H1 (cell line): ENCODE data around the gene BCAR3. TPM values are rescaled to one million over a fixed set of nuclear protein-coding genes. Genes with fewer than 3 reads are reported as not detected.

Experiments used
- CTCF ChIA-PET: fragments of 300-600 bp; sonication (Branson Sonifier 250); formaldehyde crosslinking; loops from one replicate; lab custom pipeline; 2021; ENCODE audit not compliant: partially characterized antibody; lab: Charles Lee
- POLR2A ChIA-PET: fragments of 300-600 bp; sonication (Branson Sonifier 250); formaldehyde crosslinking; loops from one replicate; lab custom pipeline; 2021; ENCODE audit warnings: inconsistent platforms; ENCODE audit not compliant: partially characterized antibody; lab: Charles Lee
- DNase-seq, 2 experiments: peaks; one replicate each; pipeline versions ENCODE4 v3.0.0 to v3.0.0-alpha.2; 2010 to 2022; ENCODE audit warnings: low spot score in 2 of 2, low read depth in 1 of 2, mixed read lengths in 1 of 2
- FAIRE-seq: peaks from 2 replicates; lab custom pipeline; 2011; peaks lifted over from hg19 to GRCh38; lab: Jason Lieb, UNC
- H2AFZ ChIP-seq: 2 replicates; pipeline ENCODE4 v1.8.1; 2012; ENCODE audit warnings: low read length, inconsistent platforms
- H2AK5ac ChIP-seq: 2 replicates; pipeline ENCODE4 v1.6.1; 2013; ENCODE audit warnings: low read depth, low read length
- H2BK120ac ChIP-seq: replicated peaks from 2 replicates; pipeline ENCODE3; 2013; ENCODE audit warnings: low read depth, low read length, inconsistent platforms
- H2BK12ac ChIP-seq: 2 replicates; pipeline ENCODE4 v1.6.1; 2013; ENCODE audit warnings: low read depth, low read length
- H2BK15ac ChIP-seq: 2 replicates; pipeline ENCODE4 v1.6.1; 2013; ENCODE audit warnings: low read length
- H2BK20ac ChIP-seq: 2 replicates; pipeline ENCODE4 v1.6.1; 2013; ENCODE audit warnings: low read length
- H2BK5ac ChIP-seq: 2 replicates; pipeline ENCODE4 v1.6.1; 2013; ENCODE audit warnings: low read depth, low read length
- H3K14ac ChIP-seq: 2 replicates; pipeline ENCODE4 v1.6.1; 2013; ENCODE audit warnings: inconsistent platforms; ENCODE audit not compliant: insufficient read length
- H3K18ac ChIP-seq: 2 replicates; pipeline ENCODE4 v1.6.1; 2013; ENCODE audit warnings: low read length; ENCODE audit errors: extremely low read depth
- H3K23ac ChIP-seq: 2 replicates; pipeline ENCODE4 v1.6.1; 2013; ENCODE audit warnings: inconsistent platforms; ENCODE audit not compliant: insufficient read length
- H3K23me2 ChIP-seq: 2 replicates; pipeline ENCODE4 v1.6.1; 2013; ENCODE audit warnings: low read depth, low read length
- H3K27ac ChIP-seq: 2 replicates; pipeline ENCODE4 v1.6.1; 2011; ENCODE audit warnings: low read depth, low read length, inconsistent platforms
- H3K27me3 ChIP-seq, 4 experiments: replicated peaks in 1 of 4; 1 replicate in 1 of 4; 2 replicates in 3 of 4; pipeline versions ENCODE4 v1.6.1 to v1.8.1; 2011 to 2013; ENCODE audit warnings: low read length in 3 of 4, mild to moderate bottlenecking in 3 of 4, inconsistent platforms in 2 of 4, mixed read lengths in 2 of 4, moderate library complexity in 1 of 4; ENCODE audit not compliant: control insufficient read depth in 3 of 4, insufficient read depth in 3 of 4; ENCODE audit errors: extremely low read depth in 1 of 4
- H3K36me3 ChIP-seq, 4 experiments: 2 replicates each; pipeline versions ENCODE4 v1.6.1 to v1.8.1; 2011 to 2013; ENCODE audit warnings: mild to moderate bottlenecking in 4 of 4, low read length in 3 of 4, moderate library complexity in 2 of 4, control low read depth in 1 of 4, inconsistent platforms in 1 of 4; ENCODE audit not compliant: insufficient read depth in 4 of 4, control insufficient read depth in 2 of 4
- H3K4ac ChIP-seq: replicated peaks from 2 replicates; pipeline ENCODE3; 2013; ENCODE audit warnings: low read length, low read depth, mixed read lengths, inconsistent platforms; ENCODE audit not compliant: insufficient read length
- H3K4me1 ChIP-seq, 4 experiments: replicated peaks in 1 of 4; 1 replicate in 1 of 4; 2 replicates in 3 of 4; pipeline versions ENCODE4 v1.6.1 to v1.8.1; 2011 to 2013; ENCODE audit warnings: low read length in 3 of 4, inconsistent platforms in 2 of 4, mixed read lengths in 1 of 4; ENCODE audit not compliant: insufficient read depth in 4 of 4, control insufficient read depth in 3 of 4
- H3K4me2 ChIP-seq, 2 experiments: 2 replicates each; pipeline versions ENCODE4 v1.6.1 to v1.8.1; 2011 to 2013; ENCODE audit warnings: low read depth in 2 of 2, low read length in 2 of 2, control low read depth in 1 of 2, inconsistent platforms in 1 of 2, mild to moderate bottlenecking in 1 of 2; ENCODE audit not compliant: insufficient read depth in 1 of 2
- H3K4me3 ChIP-seq, 4 experiments: fragments of 200-600, 300-600 bp in 1 of 4; sonication (generic), shearing (Covaris generic), sonication (Bioruptor Twin) in 1 of 4; 2 replicates each; pipeline versions ENCODE4 v1.5.1 to v1.8.1; 2011 to 2016; ENCODE audit warnings: low read length in 4 of 4, low read depth in 3 of 4, control low read depth in 2 of 4, inconsistent platforms in 2 of 4, mild to moderate bottlenecking in 2 of 4, mixed read lengths in 1 of 4, moderate library complexity in 1 of 4; ENCODE audit not compliant: insufficient read depth in 2 of 4; ENCODE audit errors: extremely low read depth in 1 of 4
- H3K56ac ChIP-seq: replicated peaks from 2 replicates; pipeline ENCODE3; 2013; ENCODE audit warnings: low read depth, mild to moderate bottlenecking, mixed read lengths, low read length, inconsistent platforms; ENCODE audit not compliant: insufficient read length
- H3K79me1 ChIP-seq: 2 replicates; pipeline ENCODE4 v1.6.1; 2013; ENCODE audit warnings: low read depth, low read length, control low read depth
- H3K79me2 ChIP-seq, 2 experiments: 2 replicates each; pipeline versions ENCODE4 v1.6.1 to v1.8.1; 2012 to 2013; ENCODE audit warnings: low read length in 2 of 2, mild to moderate bottlenecking in 2 of 2, inconsistent platforms in 1 of 2; ENCODE audit not compliant: insufficient read depth in 2 of 2, control insufficient read depth in 1 of 2
- H3K9ac ChIP-seq, 4 experiments: replicated peaks in 1 of 4; 1 replicate in 1 of 4; 2 replicates in 3 of 4; pipeline versions ENCODE4 v1.6.1 to v1.8.1; 2011 to 2013; ENCODE audit warnings: low read depth in 3 of 4, low read length in 3 of 4, control low read depth in 2 of 4, mild to moderate bottlenecking in 2 of 4, moderate library complexity in 2 of 4, inconsistent platforms in 1 of 4; ENCODE audit errors: extremely low read depth in 1 of 4
- H3K9me3 ChIP-seq, 2 experiments: 2 replicates each; pipeline versions ENCODE4 v1.6.1 to v1.8.1; 2012 to 2013; ENCODE audit warnings: mild to moderate bottlenecking in 2 of 2, moderate library complexity in 2 of 2, control low read depth in 1 of 2, inconsistent platforms in 1 of 2, low read depth in 1 of 2, low read length in 1 of 2, mixed read lengths in 1 of 2; ENCODE audit not compliant: insufficient read depth in 2 of 2
- H4K20me1 ChIP-seq, 2 experiments: replicated peaks in 1 of 2; 2 replicates each; pipeline versions ENCODE3 to v1.8.1; 2011 to 2013; ENCODE audit warnings: inconsistent platforms in 2 of 2, low read length in 2 of 2, mild to moderate bottlenecking in 1 of 2; ENCODE audit not compliant: insufficient read depth in 2 of 2, control insufficient read depth in 1 of 2
- H4K5ac ChIP-seq: 2 replicates; pipeline ENCODE4 v1.6.1; 2013; ENCODE audit warnings: low read length, low read depth, mixed read lengths, inconsistent platforms; ENCODE audit not compliant: insufficient read length
- H4K8ac ChIP-seq: 2 replicates; pipeline ENCODE4 v1.8.0; 2013; ENCODE audit warnings: mild to moderate bottlenecking, moderate library complexity, low read length, inconsistent platforms; ENCODE audit not compliant: insufficient read depth; ENCODE audit errors: extremely low read depth
- H4K91ac ChIP-seq: replicated peaks from 2 replicates; pipeline ENCODE3; 2013; ENCODE audit warnings: low read length, mixed read lengths, inconsistent platforms; ENCODE audit not compliant: insufficient read length
- YY1 ChIP-seq: IDR thresholded peaks from 2 replicates; pipeline ENCODE4 v1.6.1; 2011; ENCODE audit warnings: low read depth, mild to moderate bottlenecking, low read length
- WGBS, 2 experiments: shearing (Covaris generic) in 1 of 2; methylation state at CpG; one replicate each; pipeline versions ENCODE4 v1.1.6 to v1.1.7; 2013 to 2015; ENCODE audit warnings: low lambda C conversion rate in 2 of 2, mixed read lengths in 2 of 2, inconsistent platforms in 1 of 2, low coverage in 1 of 2, missing lambda C conversion rate in 1 of 2; ENCODE audit not compliant: insufficient replicate concordance in 2 of 2, insufficient coverage in 1 of 2, insufficient read length in 1 of 2; ENCODE audit errors: extremely low coverage in 1 of 2, missing lambda C conversion rate in 1 of 2; 5-methylcytosine and 5-hydroxymethylcytosine counted together
- polyA plus RNA-seq, 7 experiments: library from polyadenylated mRNA; depleted of rRNA in 3 of 7; stranded (reverse) in 5 of 7; unstranded in 2 of 7; fragments of >200 nt in 5 of 7; fragments of 200-250 nt in 2 of 7; gene quantifications; 1 replicate in 5 of 7; 2 replicates in 1 of 7; 4 replicates in 1 of 7; pipeline versions ENCODE4 v1.2.1 to v1.2.3, GENCODE V29; 2011 to 2013; ENCODE audit warnings: missing spikeins in 2 of 7, mixed read lengths in 2 of 7
- total RNA-seq: library from RNA; stranded (reverse); fragmentation: NEBNext Ultra II Directional; extraction: Animal tissue kit (Norgen Biotek cat#: 25700); gene quantifications from 2 replicates; pipeline ENCODE4 v1.2.1, GENCODE V29; 2021

The BCAR3 gene
- total and polyA plus RNA-seq, 2 of the 8 experiments (the other 6 are each of a cell fraction or from before 2014, with no cell fraction given): 5.6 to 9.2 TPM

DNA sequence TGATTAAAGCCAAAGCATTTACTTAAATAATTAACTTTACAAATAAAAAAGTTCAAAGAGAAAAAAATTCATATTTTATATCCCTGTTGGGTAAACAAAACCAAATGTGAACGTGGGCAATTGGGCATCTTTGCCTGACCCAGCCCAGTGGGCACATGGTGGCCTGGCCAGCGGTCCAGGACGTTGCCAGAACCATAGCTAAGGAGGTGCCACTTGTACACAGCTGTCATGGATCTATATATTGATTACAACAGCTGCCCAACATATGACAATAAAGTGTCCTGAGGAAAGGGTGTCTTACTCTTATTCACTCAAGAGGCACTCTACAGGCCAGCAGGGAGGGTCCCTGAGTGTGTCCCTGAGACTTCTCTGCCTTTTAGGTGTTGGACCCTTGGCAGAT is 78.5 kb downstream of the BCAR3 start:
- Histone ChIP-seq H4K5ac (no peak overlapping the region), H2AFZ (no peak overlapping the region), H2BK15ac (no peak overlapping the region), H2BK5ac (no peak overlapping the region), H3K4me3 (no peak overlapping the region), H3K56ac (no peak overlapping the region), H3K14ac (no peak overlapping the region), H3K79me2 (no peaks in the 10 kb centered on the region; a peak in 1 of 4 replicates), H3K79me1 (peaks cover 3% of the 10 kb centered on the region; the same call in 1 of the 2 replicates), H3K23me2 (no peaks in the 10 kb centered on the region), H2BK120ac (no peak overlapping the region), H3K18ac (no peak overlapping the region), H2BK20ac (no peak overlapping the region), H2AK5ac (no peak overlapping the region), H2BK12ac (no peak overlapping the region), H3K27me3 (no peaks in the 10 kb centered on the region), H4K91ac (no peak overlapping the region), H3K9ac (no peak overlapping the region), H3K4me1 (peaks cover 0 to 2% (median under 1%) of the 10 kb centered on the region in 4 experiments; a peak in 2 of 7 replicates), H4K20me1 (peaks cover 0 to 3% of the 10 kb centered on the region in 2 experiments), H3K23ac (no peak overlapping the region), H3K27ac (no peak overlapping the region), H4K8ac (no peak overlapping the region), H3K4ac (no peak overlapping the region), H3K4me2 (no peak overlapping the region), H3K9me3 (no peaks in the 10 kb centered on the region), H3K36me3 (no peaks in the 10 kb centered on the region)
- TF ChIP-seq YY1: no peak
- ChIA-PET CTCF (interaction anchor here (1.2 kb wide), 1 partner anchor 298 kb away, joined by 3 read pairs; no protein-coding TSS in a partner anchor), POLR2A (interaction anchor here (1.3 kb wide), 1 partner anchor 10 kb away, joined by 4 read pairs; no protein-coding TSS in a partner anchor)
- WGBS, 2 experiments: 97% methylated on average over 3 of the region's 3 CpGs; no CpG with 5 or more reads in 1 of the 2 experiments
- FAIRE-seq (no peak), DNase-seq (no peak)
